ENCODE data around the gene PPAT.

PPAT gene

DNA sequence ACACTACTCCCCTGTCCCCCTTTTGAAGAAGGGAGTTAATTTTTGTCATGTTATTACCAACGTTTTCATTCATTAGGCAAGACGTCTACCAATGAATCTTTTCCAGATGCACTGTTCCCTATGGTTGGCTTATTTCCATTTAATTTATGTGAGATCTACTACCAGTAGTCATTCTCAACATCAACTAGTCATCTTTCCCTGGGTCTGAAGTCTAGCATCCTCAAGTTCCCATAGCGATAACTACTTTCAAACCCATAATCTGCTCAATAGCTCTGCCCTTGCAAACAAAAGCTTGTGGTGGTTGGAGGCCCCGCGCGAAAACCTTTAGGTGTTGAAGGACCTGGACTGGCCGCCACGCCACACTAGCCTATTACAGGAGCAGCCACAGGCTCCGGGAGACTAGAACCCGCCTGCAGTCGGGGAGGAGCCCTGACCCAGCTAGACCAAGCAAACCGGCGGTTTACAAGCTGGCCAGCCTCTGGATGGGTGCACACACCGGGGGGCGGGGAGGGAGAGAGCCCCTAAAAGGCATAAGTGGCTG, 746 bp downstream of the PPAT start:
- DNase-seq (ENCODE audit: low spot score), result peak; percentile 80

GRCh38 chr4:56433280-56433679, 2.1 kb downstream of the PPAT start:
- no peak for DNase-seq (ENCODE audit: low spot score)

DNA sequence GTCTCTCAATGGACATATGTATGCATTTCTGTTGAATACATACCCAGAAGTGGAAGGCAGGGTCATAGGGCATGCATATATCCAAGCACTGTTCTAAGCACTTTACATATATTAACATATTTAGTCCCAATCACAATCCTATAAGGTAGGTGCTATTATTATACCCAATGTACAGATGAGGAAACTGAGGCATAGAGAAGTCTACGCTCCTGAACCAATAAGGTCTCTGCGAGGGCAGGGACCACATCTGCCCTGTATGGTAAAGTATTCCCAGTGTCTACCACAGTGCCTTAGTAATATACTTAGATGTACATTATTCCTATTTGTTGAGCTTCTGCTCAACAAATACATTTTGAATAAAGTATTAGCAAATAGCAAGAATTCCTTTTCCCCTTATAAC, 5.2 kb downstream of the PPAT start:
- DNase-seq (ENCODE audit: low spot score), result no peak

DNA sequence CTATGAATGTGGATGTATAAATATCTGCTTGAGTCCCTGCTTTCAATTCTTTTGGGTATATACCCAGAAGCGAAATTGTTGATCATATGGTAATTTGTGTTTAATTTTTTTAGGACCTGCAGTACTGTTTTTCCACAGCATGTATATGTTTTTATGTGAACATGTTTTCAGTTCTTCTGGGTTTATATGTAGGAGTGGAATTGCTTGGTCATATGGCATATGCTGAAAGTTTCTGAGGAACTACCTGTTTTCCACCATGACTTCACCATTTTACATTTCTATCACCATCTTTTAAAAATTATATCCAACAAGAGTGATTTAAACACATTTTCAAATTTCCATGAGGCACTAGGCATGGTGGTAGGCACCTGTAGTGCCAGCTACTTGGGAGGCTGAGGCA, 8.2 kb downstream of the PPAT start:
- DNase-seq (ENCODE audit: low spot score), result no peak

DNA sequence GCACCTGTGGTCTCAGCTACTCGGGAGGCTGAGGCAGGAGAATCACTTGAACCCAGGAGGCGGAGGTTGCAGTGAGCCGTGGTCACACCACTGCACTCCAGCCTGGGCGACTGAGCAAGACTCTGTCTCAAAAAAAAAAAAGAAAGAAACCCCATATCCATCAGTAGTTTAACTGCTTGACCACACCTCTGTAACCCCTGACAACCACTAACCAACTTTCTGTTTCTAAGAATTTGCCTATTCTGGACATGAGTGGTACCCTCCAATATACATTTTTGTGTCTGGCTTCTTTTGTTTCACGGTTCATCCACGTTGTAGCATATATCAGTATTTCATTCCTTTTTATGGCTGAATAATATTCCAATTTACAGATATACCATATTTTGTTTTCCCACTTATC, 9.1 kb downstream of the PPAT start:
- no peak for DNase-seq (ENCODE audit: low spot score)

DNA sequence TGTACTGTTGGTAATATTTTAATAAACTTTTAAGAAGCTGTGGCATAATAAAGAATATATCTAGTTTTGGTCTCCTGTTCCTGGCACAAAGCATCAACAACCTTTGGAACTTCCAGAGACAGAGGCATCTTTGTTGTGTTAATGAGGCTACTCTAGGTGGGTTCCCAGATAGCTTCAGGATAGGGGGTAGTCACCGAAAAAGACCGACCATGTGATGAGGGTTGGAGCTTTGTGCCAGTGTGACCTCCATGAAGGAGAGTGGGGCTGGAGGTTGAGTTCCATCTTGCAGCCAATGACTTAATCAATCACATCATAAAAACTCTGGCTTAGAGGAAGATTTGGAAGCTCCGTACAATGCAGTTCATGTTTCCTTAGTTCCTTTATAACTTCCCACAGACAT, 9.9 kb downstream of the PPAT start:
- DNase-seq (ENCODE audit: low spot score), result no peak

GRCh38 chr4:56424697-56425514, 10.5 kb downstream of the PPAT start:
- no peak for DNase-seq (ENCODE audit: low spot score)

DNA sequence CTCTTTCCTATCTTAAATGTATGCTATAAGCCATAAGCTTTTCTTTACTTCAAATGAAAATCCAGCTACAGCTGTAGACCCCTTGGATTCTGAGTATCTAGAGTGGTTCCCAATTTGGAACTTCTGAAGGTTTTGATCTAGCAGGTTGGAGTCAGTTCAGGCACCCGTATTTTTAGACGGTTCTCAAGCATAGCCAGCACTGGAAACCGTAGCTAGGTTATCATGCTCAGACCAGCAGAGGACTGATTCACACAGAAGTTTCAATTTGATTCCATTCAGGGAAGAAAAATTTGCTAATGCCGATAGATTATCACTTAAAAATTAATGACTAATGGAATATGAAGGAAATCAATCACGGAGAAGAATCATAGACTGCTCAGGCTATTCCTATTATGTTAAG, 11.2 kb downstream of the PPAT start:
- DNase-seq (ENCODE audit: low spot score), result no peak

DNA sequence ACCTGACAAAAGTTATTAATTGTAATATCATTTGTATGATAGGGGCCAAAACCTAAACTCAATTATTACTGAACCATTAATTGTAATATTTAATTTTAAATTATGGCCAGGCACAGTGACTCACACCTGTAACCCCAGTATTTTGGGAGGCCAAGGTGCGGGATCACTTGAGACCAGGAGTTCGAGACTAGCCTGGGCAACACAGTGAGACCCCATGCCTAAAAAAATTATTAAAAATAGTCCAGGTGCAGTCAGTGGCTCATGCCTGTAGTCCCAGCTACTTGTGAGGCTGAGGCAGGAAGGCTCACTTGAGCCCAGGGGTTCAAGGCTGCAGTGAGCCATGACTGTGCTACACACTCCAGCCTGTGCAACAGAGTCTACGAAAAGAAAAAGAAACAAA, 18.0 kb downstream of the PPAT start:
- DNase-seq (ENCODE audit: low spot score), result no peak

GRCh38 chr4:56416349-56416748, 19.1 kb downstream of the PPAT start:
- DNase-seq (ENCODE audit: low spot score), result no peak

- DNase-seq (ENCODE audit: low spot score), result peak; percentile 24
Observed at GRCh38 chr4:56414135-56414670, 21.2 kb downstream of the PPAT start.

DNA sequence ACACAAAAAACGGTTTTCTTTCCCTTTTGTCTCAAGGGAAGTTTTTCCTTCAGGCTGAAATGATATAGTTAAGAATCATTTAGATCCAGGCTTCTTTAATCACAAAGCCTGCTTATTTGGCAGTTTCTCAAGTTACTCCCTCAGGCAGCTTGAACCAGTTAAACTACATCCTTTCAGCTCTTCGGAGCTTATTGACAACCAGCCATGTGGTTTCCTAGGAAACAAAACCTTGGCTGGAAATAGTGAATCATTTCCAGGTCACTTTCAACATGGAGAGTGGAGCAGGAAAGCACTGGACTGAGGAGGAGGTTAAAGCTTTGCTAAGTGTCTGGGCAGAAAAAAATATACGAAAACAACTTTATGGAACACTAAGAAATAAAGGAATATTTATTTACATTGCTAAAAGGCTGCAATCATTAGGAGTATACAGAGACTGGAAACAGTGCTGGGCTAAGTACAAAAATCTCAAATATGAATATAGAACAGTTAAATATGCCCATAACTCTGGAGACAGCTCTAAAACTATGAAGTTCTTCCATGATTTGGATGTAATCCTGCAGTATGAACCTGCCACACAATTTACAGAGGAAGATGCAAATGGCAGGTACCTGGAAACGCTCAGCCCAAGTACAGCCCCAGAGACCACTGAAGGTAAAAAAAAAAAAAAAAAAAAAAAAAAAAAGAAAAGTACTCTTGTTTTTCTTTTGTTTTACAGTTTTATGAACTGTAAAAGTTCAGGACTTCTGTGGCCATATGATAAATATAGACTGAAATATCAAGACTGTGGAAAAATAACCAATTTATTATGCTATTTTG, 25.0 kb downstream of the PPAT start:
- peak; percentile 98 for DNase-seq (ENCODE audit: low spot score)

GRCh38 chr4:56409511-56410090, 25.8 kb downstream of the PPAT start:
- no peak for DNase-seq (ENCODE audit: low spot score)

- no peak for DNase-seq (ENCODE audit: low spot score)
Observed at GRCh38 chr4:56408978-56409377, 26.4 kb downstream of the PPAT start.

DNA sequence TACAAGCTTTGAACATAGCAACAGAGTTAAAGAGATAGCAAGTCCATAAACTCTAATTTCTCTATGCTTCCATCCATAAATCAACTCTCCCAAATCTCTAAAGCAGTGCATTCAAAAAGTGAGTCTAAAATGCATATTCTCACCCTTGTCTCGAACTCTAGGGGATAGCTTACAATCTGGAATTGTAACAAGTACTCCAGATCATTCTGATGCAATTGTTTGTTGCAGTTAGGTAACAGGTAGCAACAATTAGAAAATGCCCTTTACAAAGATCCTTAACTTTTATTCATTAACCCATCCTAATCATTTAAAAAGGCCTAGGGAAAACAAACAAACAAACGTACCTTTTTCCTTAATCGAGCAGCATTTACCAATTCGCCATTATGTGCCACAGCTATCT, 29.3 kb downstream of the PPAT start:
- DNase-seq (ENCODE audit: low spot score), result no peak

DNA sequence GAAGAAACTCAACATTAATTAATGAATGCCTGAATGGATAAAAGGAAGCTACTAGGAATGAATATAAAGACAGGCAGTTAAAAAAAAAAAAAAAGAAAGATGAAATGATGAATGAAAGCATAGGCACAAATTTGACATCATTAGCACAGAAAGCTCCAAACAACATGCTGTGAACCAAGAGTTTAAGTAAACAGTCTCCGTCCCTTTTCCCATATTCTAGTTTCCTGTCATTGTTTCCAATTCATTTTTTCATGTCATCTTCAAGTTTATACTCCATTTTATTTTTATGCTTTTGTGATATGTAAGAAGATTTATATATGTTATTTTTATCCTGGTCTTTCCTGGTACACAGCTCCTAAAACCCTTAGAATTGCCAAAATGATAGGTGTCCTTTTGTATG, 30.4 kb downstream of the PPAT start:
- no peak for DNase-seq (ENCODE audit: low spot score)

- no peak for DNase-seq (ENCODE audit: low spot score)
Observed at GRCh38 chr4:56400560-56400959, 34.9 kb downstream of the PPAT start.

DNA sequence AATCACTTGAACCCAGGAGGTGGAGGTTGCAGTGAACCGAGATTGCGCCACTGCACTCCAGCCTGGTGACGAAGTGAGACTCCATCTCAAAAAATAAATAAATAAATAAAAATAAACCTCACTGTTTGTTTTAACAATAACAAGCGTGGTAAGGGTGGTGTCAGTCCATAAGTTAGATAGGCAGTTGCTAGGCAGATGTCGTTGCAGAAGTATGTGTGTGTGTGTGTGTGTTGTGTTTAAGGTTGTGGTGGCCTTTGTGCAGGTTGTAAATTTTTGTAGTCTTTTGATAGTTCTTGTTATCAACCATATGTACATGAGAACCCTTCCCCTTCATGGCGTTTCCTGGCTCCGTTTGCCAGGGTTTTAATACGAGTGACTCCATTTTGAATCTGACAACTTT, 44.1 kb downstream of the PPAT start:
- no peak for DNase-seq (ENCODE audit: low spot score)

GRCh38 chr4:56389558-56389957, 45.9 kb downstream of the PPAT start:
- no peak for DNase-seq (ENCODE audit: low spot score)

DNA sequence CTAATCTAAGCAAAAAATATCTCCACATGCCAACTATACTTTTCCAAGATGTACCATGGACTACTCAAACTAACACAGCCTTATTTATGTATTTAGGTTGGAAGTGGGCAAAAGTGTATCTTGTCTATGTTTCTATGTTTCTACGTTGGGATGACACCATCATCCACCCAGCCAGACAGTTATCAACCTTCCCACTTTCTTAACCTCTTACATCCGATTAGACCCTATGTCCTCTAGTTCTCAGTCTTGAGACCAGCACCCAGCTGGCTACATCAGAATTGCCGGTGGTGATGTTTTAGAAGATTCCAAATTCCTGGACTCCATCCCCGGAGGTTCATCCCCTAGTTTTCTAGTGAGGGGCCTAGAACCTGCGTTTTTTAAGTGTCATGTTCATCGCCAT, 47.1 kb downstream of the PPAT start:
- DNase-seq (ENCODE audit: low spot score), result no peak

GRCh38 chr4:56387023-56388001, 48.1 kb downstream of the PPAT start, which contains the start of gene AASDH:
TSS of gene AASDH (minus strand) at chr4:56387491. CDS start at chr4:56384299, 3,192 bp downstream.
- DNase-seq (ENCODE audit: low spot score), result peak; percentile 94
